Neutrophil (primary cell): ENCODE results near the gene ARHGAP32.

Source experiments
- H3K27ac ChIP-seq: fragments of 200-600 bp; sonication (generic); 2 replicates; pipeline ENCODE4 v1.5.1; 2016; ENCODE audit warnings: mild to moderate bottlenecking, moderate library complexity
- H3K27me3 ChIP-seq: fragments of 200-600 bp; sonication (generic); 2 replicates; pipeline ENCODE4 v1.6.0; 2016; ENCODE audit warnings: mild to moderate bottlenecking
- H3K36me3 ChIP-seq: fragments of 200-600 bp; sonication (generic); 2 replicates; pipeline ENCODE4 v1.5.1; 2017
- H3K4me1 ChIP-seq, 2 experiments: fragments of 200-600 bp in 1 of 2; sonication (generic) in 1 of 2; 1 replicate in 1 of 2; 2 replicates in 1 of 2; pipeline versions ENCODE4 v1.5.1 to v1.6.1; 2013 to 2016; ENCODE audit warnings: low read depth in 1 of 2, low read length in 1 of 2, mild to moderate bottlenecking in 1 of 2, moderate library complexity in 1 of 2; ENCODE audit not compliant: control insufficient read depth in 1 of 2, insufficient read depth in 1 of 2
- H3K4me3 ChIP-seq, 2 experiments: fragments of 200-600 bp in 1 of 2; sonication (generic) in 1 of 2; 1 replicate in 1 of 2; 2 replicates in 1 of 2; pipeline ENCODE4 v1.5.1; 2013 to 2016; ENCODE audit warnings: low read depth in 1 of 2, low read length in 1 of 2, mild to moderate bottlenecking in 1 of 2, moderate library complexity in 1 of 2
- H3K9me3 ChIP-seq: fragments of 200-600 bp; sonication (generic); 2 replicates; pipeline ENCODE4 v1.5.1; 2016
- CTCF ChIP-seq: fragments of 200-600 bp; sonication (generic); IDR thresholded peaks from 2 replicates; pipeline ENCODE4 v1.5.1; 2016; ENCODE audit warnings: antibody characterized with exemption

ARHGAP32 gene

GRCh38 chr11:128938156-128938885 lies 253.8 kb downstream of the ARHGAP32 start:
- Histone ChIP-seq H3K4me3 (no peak overlapping the region), H3K36me3 (no peaks in the 10 kb centered on the region), H3K9me3 (no peaks in the 10 kb centered on the region), H3K27ac (no peak overlapping the region), H3K4me1 (no peaks in the 10 kb centered on the region), H3K27me3 (no peaks in the 10 kb centered on the region)
- no peak for TF ChIP-seq CTCF

GRCh38 chr11:128937480-128937879 lies 254.6 kb downstream of the ARHGAP32 start:
- no peaks in the 10 kb centered on the region for H3K36me3 ChIP-seq
- H3K27ac ChIP-seq, result no peak overlapping the region
- TF ChIP-seq CTCF, result no peak
- no peaks in the 10 kb centered on the region for H3K27me3 ChIP-seq
- no peaks in the 10 kb centered on the region for H3K9me3 ChIP-seq
- H3K4me3 ChIP-seq, result no peak overlapping the region
- H3K4me1 ChIP-seq, result no peaks in the 10 kb centered on the region

GRCh38 chr11:128936606-128937251 lies 255.4 kb downstream of the ARHGAP32 start:
- Histone ChIP-seq H3K36me3 (no peaks in the 10 kb centered on the region), H3K27me3 (no peaks in the 10 kb centered on the region), H3K4me1 (no peaks in the 10 kb centered on the region), H3K4me3 (no peak overlapping the region), H3K27ac (no peak overlapping the region), H3K9me3 (no peaks in the 10 kb centered on the region)
- TF ChIP-seq CTCF, result no peak

GRCh38 chr11:128934926-128935325 lies 257.2 kb downstream of the ARHGAP32 start:
- TF ChIP-seq CTCF, result no peak
- H3K9me3 ChIP-seq, result no peaks in the 10 kb centered on the region

GRCh38 chr11:128934351-128934750 lies 257.8 kb downstream of the ARHGAP32 start:
- no peak overlapping the region for H3K27ac ChIP-seq
- H3K9me3 ChIP-seq, result no peaks in the 10 kb centered on the region
- H3K4me3 ChIP-seq, result no peak overlapping the region
- H3K4me1 ChIP-seq, result no peaks in the 10 kb centered on the region
- no peaks in the 10 kb centered on the region for H3K36me3 ChIP-seq
- no peaks in the 10 kb centered on the region for H3K27me3 ChIP-seq
- TF ChIP-seq CTCF, result no peak

More at GRCh38 chr11:128934926-128935325, 257.2 kb downstream of the ARHGAP32 start:
- Histone ChIP-seq H3K36me3 (no peaks in the 10 kb centered on the region), H3K27me3 (no peaks in the 10 kb centered on the region), H3K27ac (no peak overlapping the region), H3K4me1 (no peaks in the 10 kb centered on the region), H3K4me3 (no peak overlapping the region)
